ENCODE results near the gene PAN3. TPM values are rescaled to one million over a fixed set of nuclear protein-coding genes. Genes with fewer than 3 reads are reported as not detected.

Gene PAN3
- total RNA-seq, 1 donor from 2014 or later, result 50.1 TPM

GRCh38 chr13:28159057-28159456, 20.7 kb downstream of the PAN3 start:
- no peak for DNase-seq (ENCODE audit: low spot score)
- Histone ChIP-seq H4K20me1 (ENCODE audit: low read depth) (peaks cover 38% of the 10 kb centered on the region), H3K4me1 (peaks cover 8% of the 10 kb centered on the region), H3K79me2 (ENCODE audit: low read depth) (peaks cover 98% of the 10 kb centered on the region), H3K4me2 (no peak overlapping the region), H3K9ac (no peak overlapping the region), H3K9me3 (ENCODE audit: low read depth) (peaks cover 2% of the 10 kb centered on the region), H2AFZ (replicated peaks) (no peak overlapping the region), H3F3A (ENCODE audit: low read depth) (no peaks in the 10 kb centered on the region), H3K27ac (no peak overlapping the region), H3K4me3 (no peak overlapping the region), H3K27me3 (no peaks in the 10 kb centered on the region), H3K36me3 (peaks cover 4% of the 10 kb centered on the region)
- no peak overlapping the region for H3K4me3 Mint-ChIP-seq
- TF ChIP-seq CTCF (IDR thresholded peaks at IDR 0.05) (no peak), EZH2phosphoT487 (IDR thresholded peaks at IDR 0.05) (no peak), EZH2 (IDR thresholded peaks at IDR 0.05) (no peak)
- no peaks in the 10 kb centered on the region for H3K27me3 Mint-ChIP-seq (ENCODE audit: insufficient read depth, low read depth)
- H3K4me1 Mint-ChIP-seq, result peaks cover 9% of the 10 kb centered on the region
- peaks cover 36% of the 10 kb centered on the region for H3K9me3 Mint-ChIP-seq
- no peak overlapping the region for H3K27ac Mint-ChIP-seq
- H3K36me3 Mint-ChIP-seq, result peaks cover 31% of the 10 kb centered on the region

GRCh38 chr13:28161370-28161769, 23.0 kb downstream of the PAN3 start:
- peaks cover 9% of the 10 kb centered on the region for H3K4me1 Mint-ChIP-seq
- Histone ChIP-seq H3K4me3 (no peak overlapping the region), H3K4me2 (peak overlapping the region; percentile 0), H3K9me3 (ENCODE audit: low read depth) (no peaks in the 10 kb centered on the region), H3K4me1 (peaks cover 8% of the 10 kb centered on the region), H3K27ac (no peak overlapping the region), H3K27me3 (no peaks in the 10 kb centered on the region), H3F3A (ENCODE audit: low read depth) (no peaks in the 10 kb centered on the region), H3K36me3 (no peaks in the 10 kb centered on the region), H2AFZ (replicated peaks) (no peak overlapping the region), H3K9ac (no peak overlapping the region), H3K79me2 (ENCODE audit: low read depth) (peaks cover 98% of the 10 kb centered on the region), H4K20me1 (ENCODE audit: low read depth) (peaks cover 47% of the 10 kb centered on the region)
- no peak overlapping the region for H3K4me3 Mint-ChIP-seq
- peak; percentile 59 for DNase-seq (ENCODE audit: low spot score)
- H3K9me3 Mint-ChIP-seq, result peaks cover 38% of the 10 kb centered on the region
- H3K27me3 Mint-ChIP-seq (ENCODE audit: insufficient read depth, low read depth), result no peaks in the 10 kb centered on the region
- no peak overlapping the region for H3K27ac Mint-ChIP-seq
- TF ChIP-seq CTCF (IDR thresholded peaks at IDR 0.05), result no peak
- TF ChIP-seq EZH2phosphoT487 (IDR thresholded peaks at IDR 0.05), result no peak
- TF ChIP-seq EZH2 (IDR thresholded peaks at IDR 0.05), result no peak
- peaks cover 35% of the 10 kb centered on the region for H3K36me3 Mint-ChIP-seq

GRCh38 chr13:28163587-28163986, 25.2 kb downstream of the PAN3 start:
- H3K36me3 Mint-ChIP-seq, result peaks cover 20% of the 10 kb centered on the region
- no peak overlapping the region for H3K9ac ChIP-seq
- H3K4me2 ChIP-seq, result no peak overlapping the region
- TF ChIP-seq EZH2 (IDR thresholded peaks at IDR 0.05) (no peak), CTCF (IDR thresholded peaks at IDR 0.05) (no peak), EZH2phosphoT487 (IDR thresholded peaks at IDR 0.05) (no peak)
- peaks cover 100% of the 10 kb centered on the region for H3K79me2 ChIP-seq (ENCODE audit: low read depth)
- peaks cover 9% of the 10 kb centered on the region for H3K4me1 Mint-ChIP-seq
- no peaks in the 10 kb centered on the region for H3K27me3 ChIP-seq
- H3K4me3 ChIP-seq, result no peak overlapping the region
- peaks cover 8% of the 10 kb centered on the region for H3K4me1 ChIP-seq
- H3K27ac Mint-ChIP-seq, result no peak overlapping the region
- H2AFZ ChIP-seq (replicated peaks), result no peak overlapping the region
- H3K9me3 ChIP-seq (ENCODE audit: low read depth), result no peaks in the 10 kb centered on the region
- no peaks in the 10 kb centered on the region for H3K27me3 Mint-ChIP-seq (ENCODE audit: insufficient read depth, low read depth)
- no peaks in the 10 kb centered on the region for H3F3A ChIP-seq (ENCODE audit: low read depth)
- H3K36me3 ChIP-seq, result no peaks in the 10 kb centered on the region
- no peak overlapping the region for H3K4me3 Mint-ChIP-seq
- peaks cover 51% of the 10 kb centered on the region for H4K20me1 ChIP-seq (ENCODE audit: low read depth)
- H3K27ac ChIP-seq, result no peak overlapping the region
- peaks cover 22% of the 10 kb centered on the region for H3K9me3 Mint-ChIP-seq
- DNase-seq (ENCODE audit: low spot score), result no peak

Data from neural progenitor cell (in vitro differentiated cells).